ENCODE results near the gene NRGN. TPM values are rescaled to one million over a fixed set of nuclear protein-coding genes. Genes with fewer than 3 reads are reported as not detected.

NRGN gene
- total RNA-seq, 1 donor from 2014 or later = 2.7 TPM

GRCh38 chr11:124757320-124757719, 17.6 kb downstream of the NRGN start:
- H3K4me1 Mint-ChIP-seq = peaks cover 19% of the 10 kb centered on the region
- H3K9me3 Mint-ChIP-seq = no peaks in the 10 kb centered on the region
- no peaks in the 10 kb centered on the region for H3K36me3 Mint-ChIP-seq

GRCh38 chr11:124758355-124759265, 18.9 kb downstream of the NRGN start:
- no peak overlapping the region for H3K27ac Mint-ChIP-seq

More at GRCh38 chr11:124757320-124757719, 17.6 kb downstream of the NRGN start:
- TF ChIP-seq CTCF (IDR thresholded peaks at IDR 0.05; ENCODE audit: unreplicated experiment) = no peak
- no peak overlapping the region for H3K27ac Mint-ChIP-seq
- no peak overlapping the region for H3K4me3 Mint-ChIP-seq
- no peak for DNase-seq (ENCODE audit: low spot score in 2 of 2, unreplicated experiment in 2 of 2)
- H3K27me3 Mint-ChIP-seq (ENCODE audit: low read depth) = peaks cover 94% of the 10 kb centered on the region

GRCh38 chr11:124759266-124760204, 19.8 kb downstream of the NRGN start:
- no peaks in the 10 kb centered on the region for H3K9me3 Mint-ChIP-seq
- TF ChIP-seq CTCF (IDR thresholded peaks at IDR 0.05; ENCODE audit: unreplicated experiment) = no peak
- H3K36me3 Mint-ChIP-seq = peaks cover 1% of the 10 kb centered on the region
- no peak for DNase-seq (ENCODE audit: low spot score in 2 of 2, unreplicated experiment in 2 of 2)
- peak overlapping the region; percentile 64 for H3K4me3 Mint-ChIP-seq
- peaks cover 82% of the 10 kb centered on the region for H3K27me3 Mint-ChIP-seq (ENCODE audit: low read depth)
- H3K27ac Mint-ChIP-seq = no peak overlapping the region
- H3K4me1 Mint-ChIP-seq = peaks cover 27% of the 10 kb centered on the region

More at GRCh38 chr11:124758355-124759265, 18.9 kb downstream of the NRGN start:
- Mint-ChIP-seq H3K27me3 (ENCODE audit: low read depth) (peaks cover 91% of the 10 kb centered on the region), H3K36me3 (no peaks in the 10 kb centered on the region), H3K4me3 (peak overlapping the region; percentile 64), H3K9me3 (no peaks in the 10 kb centered on the region), H3K4me1 (peaks cover 23% of the 10 kb centered on the region)
- peak in 1 of 2 experiments; percentile 77 for DNase-seq (ENCODE audit: low spot score in 2 of 2, unreplicated experiment in 2 of 2)
- peak; percentile 64 for TF ChIP-seq CTCF (IDR thresholded peaks at IDR 0.05; ENCODE audit: unreplicated experiment)

GRCh38 chr11:124760205-124760652, 20.5 kb downstream of the NRGN start:
- Mint-ChIP-seq H3K4me3 (no peak overlapping the region), H3K36me3 (peaks cover 6% of the 10 kb centered on the region), H3K9me3 (no peaks in the 10 kb centered on the region), H3K4me1 (peaks cover 27% of the 10 kb centered on the region), H3K27ac (no peak overlapping the region), H3K27me3 (ENCODE audit: low read depth) (peaks cover 76% of the 10 kb centered on the region)
- DNase-seq (ENCODE audit: low spot score in 2 of 2, unreplicated experiment in 2 of 2) = no peak
- TF ChIP-seq CTCF (IDR thresholded peaks at IDR 0.05; ENCODE audit: unreplicated experiment) = no peak

GRCh38 chr11:124760806-124761205, 21.1 kb downstream of the NRGN start:
- H3K4me1 Mint-ChIP-seq = peaks cover 27% of the 10 kb centered on the region

More at GRCh38 chr11:124760806-124761205, 21.1 kb downstream of the NRGN start:
- no peak overlapping the region for H3K4me3 Mint-ChIP-seq
- DNase-seq (ENCODE audit: low spot score in 2 of 2, unreplicated experiment in 2 of 2) = no peak
- no peak for TF ChIP-seq CTCF (IDR thresholded peaks at IDR 0.05; ENCODE audit: unreplicated experiment)
- peaks cover 72% of the 10 kb centered on the region for H3K27me3 Mint-ChIP-seq (ENCODE audit: low read depth)
- no peak overlapping the region for H3K27ac Mint-ChIP-seq
- H3K9me3 Mint-ChIP-seq = no peaks in the 10 kb centered on the region
- peaks cover 6% of the 10 kb centered on the region for H3K36me3 Mint-ChIP-seq

Data from mesothelial cell of epicardium (in vitro differentiated cells).